Measurements from ENCODE around the gene HSBP1. TPM values are rescaled to one million over a fixed set of nuclear protein-coding genes. Genes with fewer than 3 reads are reported as not detected.

Gene HSBP1
- 10 to 100 TPM; 86.9 to 88.1 TPM for total RNA-seq

DNA sequence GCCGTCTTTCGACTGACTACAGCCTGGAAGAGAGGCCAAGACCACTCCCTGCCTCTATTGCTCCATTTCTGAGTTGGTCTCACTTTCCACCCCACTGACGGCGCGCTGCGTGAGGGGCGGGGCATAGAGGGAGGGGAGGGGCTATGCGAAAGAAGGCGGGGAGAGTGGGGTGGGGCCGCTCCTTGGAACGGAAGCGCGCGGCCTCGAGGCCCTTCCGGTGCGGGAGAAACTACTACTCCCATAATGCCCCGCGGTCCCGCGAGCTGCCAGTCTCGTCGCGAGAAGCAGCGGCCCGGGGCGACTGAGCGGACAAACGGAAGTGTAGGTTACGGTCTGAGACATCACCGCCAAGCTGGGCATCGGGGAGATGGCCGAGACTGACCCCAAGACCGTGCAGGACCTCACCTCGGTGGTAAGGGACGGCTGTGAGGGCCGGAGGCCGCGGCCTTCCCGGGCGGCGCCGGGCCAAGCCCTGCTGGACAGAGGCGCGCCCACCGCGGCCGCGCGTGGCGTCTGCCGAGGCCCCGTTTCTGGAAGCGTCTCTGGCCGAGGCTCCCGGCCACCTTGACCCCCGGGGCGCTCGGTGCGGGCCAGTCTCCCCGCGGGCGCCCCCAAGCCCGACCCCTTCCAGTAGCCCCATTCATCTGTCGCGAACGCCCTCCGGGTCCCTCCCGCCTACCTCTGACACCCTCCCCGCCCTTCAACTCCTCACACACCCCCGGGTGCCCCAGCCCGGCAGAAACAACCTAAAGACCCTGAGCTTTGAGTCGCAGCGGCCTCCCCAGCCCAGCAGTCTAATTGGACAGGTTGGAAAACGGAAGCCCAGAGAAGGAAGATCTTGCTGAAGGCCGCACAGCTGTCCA lies at the start of gene HSBP1:
TSS of gene HSBP1 (plus strand) at position 269 of the 863 bp plus-strand sequence. CDS start at position 368, 99 bp downstream.
- ChIA-PET CTCF (no interaction called here), POLR2A (interaction anchor here (0.6 to 0.7 kb wide), 3 partner anchors 48 to 439 kb away, joined by 3 to 4 read pairs (median 3); no protein-coding TSS in a partner anchor)

DNA sequence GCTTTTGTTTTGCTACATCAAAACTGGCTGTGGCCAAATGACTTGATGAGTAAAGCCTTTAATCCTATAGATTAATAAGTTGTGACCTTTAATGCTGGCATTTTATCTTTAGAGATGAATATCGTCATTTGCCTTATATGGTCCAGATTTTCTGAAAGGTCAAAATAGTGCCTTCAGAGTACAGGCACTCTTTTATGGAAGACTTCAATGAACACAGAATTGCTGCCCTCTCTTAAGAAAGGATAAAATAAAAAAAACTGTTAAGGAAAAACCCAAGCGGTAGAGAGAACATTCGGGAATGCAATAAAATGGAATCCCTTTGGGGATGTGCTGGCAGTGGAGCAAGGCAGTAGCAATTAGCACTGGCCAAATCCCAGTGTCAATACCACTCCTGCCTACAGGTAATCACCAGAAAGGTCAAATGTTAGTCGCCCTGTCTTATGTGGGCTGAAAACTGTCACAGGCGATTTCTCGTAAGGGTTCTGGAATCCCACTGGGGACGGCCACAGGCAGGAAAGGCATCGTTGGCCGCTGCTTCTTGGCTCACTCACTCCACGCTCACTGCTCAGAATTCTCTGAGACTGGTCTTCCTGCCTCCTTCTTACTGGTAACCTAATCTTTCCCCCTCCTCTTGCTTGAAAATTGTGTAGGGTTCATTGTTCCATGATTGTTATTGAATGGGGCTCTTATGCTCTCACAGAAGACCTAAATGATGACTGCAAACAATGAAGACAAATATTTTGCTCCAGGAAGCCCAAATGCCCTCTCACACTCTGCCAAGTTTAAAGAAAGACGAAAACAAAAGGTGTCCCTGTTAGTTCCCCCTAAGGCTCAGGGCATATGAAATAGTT lies 45.4 kb upstream of the HSBP1 start:
- ChIA-PET CTCF (no interaction called here), POLR2A (no interaction called here)

DNA sequence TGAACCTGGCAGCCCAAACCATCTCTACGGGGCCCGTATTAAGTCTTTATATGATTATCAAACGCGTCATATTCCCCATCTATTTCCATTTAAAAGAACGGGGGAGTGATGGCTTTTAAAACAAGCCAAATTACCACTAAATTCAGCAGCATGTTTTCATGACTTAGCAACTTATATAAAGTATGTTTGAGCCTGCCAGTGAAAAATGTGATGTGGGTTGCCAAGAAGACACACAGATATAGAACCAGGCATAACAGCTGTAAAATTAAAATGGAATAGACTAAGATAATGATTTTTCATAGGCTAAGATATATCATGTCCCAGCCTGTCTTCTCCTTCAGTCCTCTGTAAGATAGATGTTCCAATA lies 44.8 kb upstream of the HSBP1 start:
- ChIA-PET POLR2A (no interaction called here), CTCF (no interaction called here)

DNA sequence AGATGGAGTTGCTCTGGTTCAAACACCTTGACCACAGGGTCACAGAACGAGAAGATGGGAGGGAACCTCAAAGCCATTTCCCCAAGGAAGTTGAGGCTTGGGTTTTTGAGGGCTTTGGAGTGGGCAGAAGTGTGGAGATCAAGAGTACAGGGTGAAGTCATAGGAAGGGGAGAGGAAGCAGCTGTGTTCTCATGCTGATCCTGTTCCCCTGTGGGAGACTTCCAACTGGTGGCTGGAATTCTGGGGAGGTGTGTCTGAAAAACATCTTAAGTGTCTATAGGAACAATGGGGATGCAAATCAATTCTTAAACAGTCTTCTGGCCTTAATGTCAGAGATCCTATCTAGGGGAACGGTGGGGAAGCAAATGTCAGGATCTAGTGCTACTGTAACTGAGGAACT lies 38.8 kb upstream of the HSBP1 start:
- POLR2A ChIA-PET: no interaction called here

DNA sequence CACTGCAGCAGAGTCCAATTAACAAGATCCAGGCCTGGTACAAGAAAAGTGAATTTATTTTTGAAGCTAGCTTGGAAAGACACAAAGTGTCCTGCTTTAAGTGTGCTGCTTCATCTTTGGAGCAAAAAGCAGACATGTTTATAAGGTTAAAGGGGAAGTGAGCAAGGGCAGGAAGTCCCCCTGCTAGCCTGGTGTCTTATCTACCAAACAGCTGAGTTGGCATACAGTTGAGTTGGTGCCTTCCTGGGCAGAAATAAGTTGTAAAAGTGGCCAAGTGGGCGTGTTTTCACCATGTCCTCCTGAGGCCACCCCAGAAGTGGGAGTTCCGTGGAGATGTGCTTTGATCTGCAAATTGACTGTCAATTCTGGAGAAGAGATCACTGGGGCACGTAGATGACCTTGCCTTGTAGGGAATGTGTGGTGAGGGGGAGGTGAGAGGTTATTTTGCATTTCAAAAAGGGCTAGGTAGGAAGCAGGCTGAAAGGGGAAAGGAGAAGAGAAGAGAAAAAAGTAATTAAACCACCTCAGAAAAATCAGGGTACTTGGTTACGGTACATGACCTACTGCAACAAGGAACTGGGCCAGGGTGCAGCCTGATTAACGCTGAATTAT lies 38.3 kb upstream of the HSBP1 start:
- CTCF ChIA-PET: no interaction called here
- POLR2A ChIA-PET: no interaction called here

More for the DNA sequence above, 38.8 kb upstream of the HSBP1 start:
- CTCF ChIA-PET: no interaction called here

DNA sequence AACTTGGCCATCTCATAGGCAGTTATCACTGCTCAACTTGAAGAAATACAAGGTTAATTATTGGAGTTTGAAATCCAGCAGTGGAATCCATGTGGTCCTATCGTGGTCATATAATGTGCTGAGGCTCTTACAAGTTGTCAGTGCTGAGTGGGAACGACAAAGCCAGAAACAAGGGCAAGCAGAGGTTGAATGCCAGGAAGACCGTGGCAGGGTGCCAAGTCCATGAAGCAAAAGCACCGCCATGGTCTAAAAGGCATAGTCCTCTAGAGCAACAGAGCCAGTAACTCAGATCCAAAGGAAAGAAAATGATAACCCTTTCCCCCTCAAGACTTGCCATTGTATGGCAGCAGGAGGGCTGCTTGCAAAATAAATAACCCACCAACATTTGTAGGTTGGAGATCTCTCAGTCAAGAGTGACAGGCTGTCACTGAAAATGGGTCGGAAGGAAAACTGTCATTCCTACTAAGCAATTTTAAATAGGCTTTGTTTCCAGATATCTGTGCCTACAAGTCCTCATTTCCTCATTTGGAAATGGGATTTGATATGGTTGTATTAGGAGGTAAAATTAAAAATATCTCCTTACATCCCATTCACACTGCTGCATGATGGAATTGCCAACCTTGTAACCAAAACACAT lies 36.4 kb upstream of the HSBP1 start:
- CTCF ChIA-PET: no interaction called here
- POLR2A ChIA-PET: no interaction called here

DNA sequence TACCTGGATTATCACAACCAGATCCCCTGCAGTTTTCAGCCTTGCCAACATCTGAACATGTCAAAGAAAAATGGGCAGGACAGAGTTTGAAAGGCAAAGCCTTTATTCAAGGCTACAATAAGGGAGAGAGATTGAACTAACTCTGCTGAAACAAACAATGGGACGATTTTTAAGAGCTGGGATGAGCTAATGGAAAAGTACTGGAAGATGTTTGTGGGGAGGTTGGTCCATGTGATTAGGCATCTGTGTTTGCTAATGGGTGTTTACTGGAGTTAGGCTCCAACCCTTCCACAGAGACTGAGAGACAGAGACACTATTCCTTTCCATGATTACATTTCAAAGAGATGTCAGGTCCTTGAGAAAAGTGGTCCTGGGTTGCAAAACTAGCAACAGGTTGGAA lies 35.0 kb upstream of the HSBP1 start:
- ChIA-PET CTCF (no interaction called here), POLR2A (no interaction called here)

DNA sequence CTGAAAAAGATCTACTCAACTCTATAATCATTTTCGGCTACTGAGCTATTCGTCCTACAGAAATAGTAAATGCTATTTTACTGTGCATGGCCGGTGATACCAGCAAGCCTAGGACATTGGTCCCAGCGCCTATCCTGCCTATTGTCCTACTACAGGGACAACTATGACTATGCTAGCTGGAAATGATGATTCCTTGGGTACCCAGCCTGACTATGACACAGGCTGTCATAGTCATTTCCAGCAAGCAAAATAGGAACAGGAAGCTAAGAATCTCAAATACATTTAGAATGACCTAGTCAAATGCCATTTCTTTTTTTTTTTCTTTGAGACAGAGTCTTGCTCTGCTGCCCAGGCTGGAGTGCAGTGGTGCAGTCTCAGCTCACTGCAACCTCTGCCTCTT lies 33.7 kb upstream of the HSBP1 start:
- ChIA-PET POLR2A (no interaction called here), CTCF (no interaction called here)

DNA sequence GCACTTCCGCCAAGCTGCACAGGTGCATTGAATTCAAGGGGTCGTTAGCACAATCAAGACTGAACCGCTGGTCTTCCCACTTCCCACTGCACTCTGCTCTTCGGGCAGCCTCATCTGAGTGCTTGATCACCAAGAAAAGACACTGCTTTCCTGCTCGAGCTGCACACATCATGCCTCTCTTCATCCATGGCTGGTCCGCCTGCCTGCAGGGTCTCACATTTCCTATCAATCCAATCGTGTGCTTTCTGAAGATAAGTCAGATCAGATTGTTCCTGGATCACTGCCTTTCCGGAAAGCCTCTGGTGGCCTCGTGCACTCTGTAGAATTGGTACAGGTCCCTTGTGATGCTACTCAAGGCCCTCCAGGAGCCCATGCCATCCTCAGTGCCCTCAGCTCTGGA lies 30.8 kb upstream of the HSBP1 start:
- ChIA-PET POLR2A (no interaction called here), CTCF (no interaction called here)

DNA sequence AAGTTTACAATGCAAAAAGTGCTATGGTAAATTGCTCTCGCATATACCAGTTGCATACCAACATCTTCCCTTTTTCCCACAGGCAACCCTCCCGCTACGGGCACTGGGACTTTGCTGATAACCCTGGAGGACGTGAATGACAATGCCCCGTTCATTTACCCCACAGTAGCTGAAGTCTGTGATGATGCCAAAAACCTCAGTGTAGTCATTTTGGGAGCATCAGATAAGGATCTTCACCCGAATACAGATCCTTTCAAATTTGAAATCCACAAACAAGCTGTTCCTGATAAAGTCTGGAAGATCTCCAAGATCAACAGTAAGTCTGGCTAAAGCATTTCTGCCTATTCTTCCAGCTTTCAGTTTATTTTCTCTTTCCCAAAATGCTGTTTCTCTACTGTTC lies 27.9 kb upstream of the HSBP1 start:
- POLR2A ChIA-PET: no interaction called here
- CTCF ChIA-PET: no interaction called here

DNA sequence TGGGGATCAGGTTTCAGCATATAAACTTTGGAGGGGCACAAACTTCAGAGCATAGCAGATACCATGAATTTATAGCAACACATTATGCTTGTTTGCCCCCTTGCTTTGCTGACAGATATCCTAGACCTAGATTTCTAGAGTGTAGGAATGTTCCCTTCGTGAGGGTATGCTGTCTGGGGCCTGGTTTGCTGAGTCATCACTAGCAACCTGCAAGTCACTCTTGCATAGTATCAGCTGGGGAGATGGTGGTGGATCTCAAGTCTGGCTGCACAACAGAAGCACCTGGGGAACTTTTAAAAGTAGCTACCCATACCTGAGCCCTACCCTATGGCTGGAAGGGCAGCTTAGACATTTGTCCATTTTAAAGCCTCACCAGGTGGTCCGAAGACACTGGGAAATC lies 22.3 kb upstream of the HSBP1 start:
- ChIA-PET POLR2A (interaction anchor here (0.8 kb wide), 1 partner anchor 541 kb away, joined by 3 read pairs; no protein-coding TSS in a partner anchor), CTCF (no interaction called here)

DNA sequence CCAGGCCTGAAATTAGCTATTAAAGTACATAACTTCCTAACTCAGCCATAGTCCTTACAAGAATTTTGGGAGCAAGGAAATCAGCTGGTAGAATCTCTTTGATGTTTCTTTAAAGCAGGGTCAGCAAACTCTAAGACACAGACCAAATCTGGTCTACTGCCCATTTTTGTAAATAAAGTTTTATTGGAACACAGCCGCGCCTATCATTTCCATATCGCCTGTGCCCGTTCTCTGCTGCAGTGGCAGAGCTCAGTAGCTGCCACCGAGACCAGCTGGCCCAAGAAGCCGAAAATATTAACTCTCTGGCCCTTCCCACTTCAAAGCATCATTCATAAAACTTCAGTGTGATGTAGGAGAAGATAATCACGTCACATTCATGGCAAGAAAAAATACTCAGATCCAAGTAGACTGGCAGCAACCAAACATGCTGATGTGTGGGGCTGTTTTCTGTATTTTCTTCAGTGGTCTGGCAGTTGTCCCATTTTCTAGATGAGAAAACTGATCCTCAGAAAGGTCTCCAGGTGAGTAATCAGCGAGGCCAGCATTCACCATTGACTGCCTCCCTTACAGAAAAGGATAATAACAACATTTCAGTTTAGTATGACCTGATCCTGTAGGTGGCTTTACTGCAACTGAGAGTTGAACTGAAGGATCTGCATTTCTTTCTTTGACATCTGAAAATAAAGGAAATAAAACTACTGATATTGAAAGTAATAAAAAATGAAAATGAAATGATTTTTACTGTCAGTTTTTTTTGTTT lies 18.0 kb upstream of the HSBP1 start:
- ChIA-PET CTCF (no interaction called here), POLR2A (no interaction called here)

DNA sequence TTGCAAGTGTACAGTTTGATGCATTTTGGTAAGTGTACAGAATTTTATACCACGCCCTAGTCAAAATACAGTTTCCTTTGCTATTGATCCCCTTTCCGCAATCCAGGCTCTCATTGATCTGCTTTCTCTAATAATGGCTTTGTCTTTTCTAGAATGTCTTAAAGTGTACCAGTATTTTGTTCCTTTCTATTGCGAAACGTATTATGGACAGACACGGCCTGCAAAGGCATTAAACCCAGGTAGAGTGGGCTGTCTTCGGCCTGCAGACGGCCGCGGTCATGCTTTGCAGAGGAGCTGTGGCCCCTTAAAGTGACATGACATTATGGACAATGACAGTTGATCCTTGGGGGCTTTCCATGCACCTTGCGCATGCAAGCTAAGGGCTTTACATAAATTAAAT lies 15.9 kb upstream of the HSBP1 start:
- CTCF ChIA-PET: no interaction called here
- POLR2A ChIA-PET: no interaction called here

DNA sequence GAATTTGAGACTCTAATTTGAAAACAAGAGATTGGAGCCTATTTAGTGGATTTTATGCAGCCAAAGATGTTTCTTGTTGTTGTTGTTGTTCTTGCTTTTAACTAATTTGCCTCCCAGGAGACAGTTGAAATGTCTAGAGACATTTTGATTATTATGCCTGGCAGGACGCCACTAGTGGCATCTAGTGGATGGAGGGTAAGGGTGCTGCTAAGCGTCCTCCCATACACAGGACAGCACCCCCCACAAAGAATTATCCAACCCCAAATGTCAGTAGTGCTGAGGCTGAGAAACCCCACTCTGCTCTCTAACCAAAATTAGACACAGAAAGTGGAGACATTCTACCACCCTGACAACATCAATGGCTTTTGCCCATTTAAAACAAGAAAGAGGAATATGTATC lies 15.4 kb upstream of the HSBP1 start:
- CTCF ChIA-PET: no interaction called here
- POLR2A ChIA-PET: no interaction called here

DNA sequence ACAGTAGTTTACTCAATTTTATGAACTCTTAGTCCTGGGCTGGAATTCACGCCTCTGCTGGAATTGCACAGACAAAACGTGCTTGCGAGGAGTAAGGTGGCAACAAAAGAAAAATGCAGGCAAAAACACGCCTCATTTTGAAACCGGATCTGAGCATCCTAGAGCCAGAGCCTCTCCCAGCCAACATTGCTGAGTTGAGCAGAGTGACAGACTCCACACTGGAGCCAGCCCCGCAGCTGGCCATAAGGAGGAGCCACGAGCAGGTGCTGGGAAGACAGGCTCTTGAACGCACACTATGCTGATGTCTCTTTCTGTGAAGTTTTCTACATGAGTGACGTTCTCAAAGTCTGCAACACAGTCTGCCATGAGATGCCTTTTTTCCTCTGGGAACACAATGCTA lies 14.6 kb upstream of the HSBP1 start:
- ChIA-PET POLR2A (no interaction called here), CTCF (no interaction called here)

DNA sequence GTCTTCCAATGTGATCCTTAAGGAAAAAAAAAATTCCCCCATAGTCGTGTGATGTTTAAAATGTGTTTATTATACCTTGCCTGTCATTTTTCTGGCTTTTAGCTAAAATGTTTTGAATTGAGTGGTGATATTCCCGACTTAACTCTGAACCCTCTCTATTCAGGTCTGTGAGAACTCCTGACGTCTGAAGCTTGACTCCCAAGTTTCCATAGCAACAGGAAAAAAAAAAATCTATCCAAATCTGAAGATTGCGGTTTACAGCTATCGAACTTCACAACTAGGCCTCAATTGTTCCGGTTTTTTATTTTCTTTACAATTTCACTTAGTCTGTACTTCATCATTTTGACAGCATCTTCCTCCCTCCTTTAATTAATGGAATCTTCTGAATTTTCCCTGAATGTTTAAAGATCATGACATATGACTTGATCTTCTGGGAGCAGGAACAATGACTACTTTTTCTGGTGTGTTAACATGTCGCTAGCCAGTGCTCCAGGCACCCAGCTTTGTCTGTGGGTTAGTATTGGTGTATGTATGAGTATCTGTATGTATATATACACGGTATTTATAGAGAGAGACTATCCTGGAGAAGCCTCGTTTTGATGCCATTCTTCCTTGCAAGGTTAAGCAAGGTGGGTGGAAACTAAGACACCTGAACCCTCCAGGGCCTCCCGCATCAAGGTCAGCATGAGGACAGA lies 12.8 kb upstream of the HSBP1 start:
- CTCF ChIA-PET: interaction anchor here (0.7 kb wide), 1 partner anchor 32 kb away, joined by 3 read pairs; no protein-coding TSS in a partner anchor
- POLR2A ChIA-PET: interaction anchor here (0.5 kb wide), 1 partner anchor 754 kb away, joined by 11 read pairs; no protein-coding TSS in a partner anchor

DNA sequence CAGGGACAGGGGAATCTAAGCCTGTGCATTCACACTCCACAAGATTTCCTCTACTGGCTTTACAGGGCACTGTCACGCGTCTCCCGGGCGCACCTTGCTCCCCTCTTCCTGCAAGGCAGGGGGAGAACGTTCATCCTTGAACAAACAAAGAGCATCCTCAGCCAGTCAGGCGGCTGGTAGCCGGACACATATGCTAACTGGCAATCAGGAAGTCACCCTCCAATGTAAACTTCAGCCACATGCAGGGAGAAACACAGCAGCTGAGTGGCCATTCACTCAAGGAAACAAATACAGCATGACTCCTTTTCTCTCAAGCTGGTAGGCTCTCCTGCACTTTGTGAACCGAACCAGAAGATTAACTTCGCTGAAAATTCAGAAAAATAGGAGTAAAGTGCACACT lies 10.8 kb upstream of the HSBP1 start:
- ChIA-PET POLR2A (no interaction called here), CTCF (no interaction called here)

DNA sequence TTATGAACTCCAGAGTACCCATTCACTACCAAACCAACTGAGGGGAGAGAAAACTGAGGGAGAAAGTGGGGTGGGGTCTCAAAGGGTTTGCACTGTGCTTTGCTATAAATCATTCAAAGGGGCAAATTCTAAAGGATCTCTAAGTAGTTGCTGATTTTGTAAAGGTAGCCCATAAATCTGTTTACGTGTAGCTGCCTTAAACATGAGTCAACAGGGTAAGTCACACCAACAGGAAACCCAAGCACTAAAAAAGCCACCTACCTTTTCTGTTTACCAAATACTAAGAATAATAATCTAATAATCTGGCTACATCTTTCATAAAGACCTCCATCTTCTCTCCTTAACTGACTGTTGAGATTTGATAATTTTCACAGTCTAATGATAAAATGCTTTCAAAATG lies 8.4 kb upstream of the HSBP1 start:
- ChIA-PET POLR2A (no interaction called here), CTCF (no interaction called here)

DNA sequence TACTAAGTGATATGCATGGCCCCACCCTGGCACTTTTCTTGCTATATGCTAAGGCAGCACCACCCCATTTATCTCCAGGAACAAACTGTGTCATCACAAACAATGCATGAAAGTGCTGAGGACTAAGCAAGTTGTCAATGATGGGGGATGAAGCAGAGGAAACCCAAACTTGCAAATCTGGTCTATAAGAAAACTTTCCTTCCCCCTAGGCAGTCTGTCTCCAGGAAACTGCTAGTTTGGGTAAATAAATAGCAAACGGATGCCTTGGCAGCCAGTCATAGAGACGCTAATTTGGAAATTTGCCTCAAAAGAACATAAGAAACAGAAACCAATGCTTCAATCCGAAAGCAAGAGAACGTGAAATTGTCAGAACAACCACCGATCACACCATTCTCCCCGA lies 5.6 kb upstream of the HSBP1 start:
- ChIA-PET POLR2A (no interaction called here), CTCF (no interaction called here)
